AG09319 (cell line): Measurements from ENCODE around the gene KRT76.

ENCODE experiments used
- DNase-seq: peaks from one replicate; pipeline ENCODE4 v3.0.0-alpha.2; 2010; ENCODE audit warnings: low read depth; ENCODE audit errors: extremely low read depth
- TF ChIP-seq, protein P1 (sequence below): IDR thresholded peaks from 2 replicates; pipeline ENCODE4 v1.5.1; 2011; ENCODE audit warnings: low read depth, mild to moderate bottlenecking, inconsistent platforms, low read length, moderate library complexity

The KRT76 gene

DNA sequence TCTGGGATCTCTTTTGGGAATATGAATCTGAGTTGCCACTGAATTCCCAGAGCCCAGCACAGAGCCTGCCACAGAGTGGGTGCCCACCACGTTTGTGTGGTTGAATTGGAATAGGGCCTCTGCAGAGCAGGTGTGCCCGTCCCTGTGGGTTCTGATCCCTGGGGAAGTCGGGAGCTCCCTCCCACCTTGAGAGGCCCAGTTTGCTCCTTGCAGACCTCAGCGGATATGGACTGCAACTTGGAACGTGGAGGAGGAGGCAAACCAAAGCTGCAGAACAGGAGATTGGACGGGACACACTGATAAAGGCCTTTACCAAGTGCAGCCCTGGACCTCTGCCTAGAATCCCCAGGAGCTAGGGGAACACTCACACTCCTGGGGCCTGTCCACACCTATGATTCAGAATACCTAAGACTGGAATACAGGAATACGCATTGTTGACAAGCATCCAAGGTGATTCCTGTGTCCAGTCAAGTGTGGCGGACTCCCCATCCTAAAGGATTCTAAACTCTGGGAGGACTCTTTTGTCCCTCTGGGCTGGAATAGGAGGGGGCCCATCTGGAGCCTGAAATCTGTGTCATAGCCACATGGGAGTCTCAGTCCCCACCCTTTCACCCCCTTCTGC, 2.4 kb downstream of the KRT76 start:
- TF ChIP-seq, protein P1, sequence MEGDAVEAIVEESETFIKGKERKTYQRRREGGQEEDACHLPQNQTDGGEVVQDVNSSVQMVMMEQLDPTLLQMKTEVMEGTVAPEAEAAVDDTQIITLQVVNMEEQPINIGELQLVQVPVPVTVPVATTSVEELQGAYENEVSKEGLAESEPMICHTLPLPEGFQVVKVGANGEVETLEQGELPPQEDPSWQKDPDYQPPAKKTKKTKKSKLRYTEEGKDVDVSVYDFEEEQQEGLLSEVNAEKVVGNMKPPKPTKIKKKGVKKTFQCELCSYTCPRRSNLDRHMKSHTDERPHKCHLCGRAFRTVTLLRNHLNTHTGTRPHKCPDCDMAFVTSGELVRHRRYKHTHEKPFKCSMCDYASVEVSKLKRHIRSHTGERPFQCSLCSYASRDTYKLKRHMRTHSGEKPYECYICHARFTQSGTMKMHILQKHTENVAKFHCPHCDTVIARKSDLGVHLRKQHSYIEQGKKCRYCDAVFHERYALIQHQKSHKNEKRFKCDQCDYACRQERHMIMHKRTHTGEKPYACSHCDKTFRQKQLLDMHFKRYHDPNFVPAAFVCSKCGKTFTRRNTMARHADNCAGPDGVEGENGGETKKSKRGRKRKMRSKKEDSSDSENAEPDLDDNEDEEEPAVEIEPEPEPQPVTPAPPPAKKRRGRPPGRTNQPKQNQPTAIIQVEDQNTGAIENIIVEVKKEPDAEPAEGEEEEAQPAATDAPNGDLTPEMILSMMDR = no peak
- no peak for DNase-seq

DNA sequence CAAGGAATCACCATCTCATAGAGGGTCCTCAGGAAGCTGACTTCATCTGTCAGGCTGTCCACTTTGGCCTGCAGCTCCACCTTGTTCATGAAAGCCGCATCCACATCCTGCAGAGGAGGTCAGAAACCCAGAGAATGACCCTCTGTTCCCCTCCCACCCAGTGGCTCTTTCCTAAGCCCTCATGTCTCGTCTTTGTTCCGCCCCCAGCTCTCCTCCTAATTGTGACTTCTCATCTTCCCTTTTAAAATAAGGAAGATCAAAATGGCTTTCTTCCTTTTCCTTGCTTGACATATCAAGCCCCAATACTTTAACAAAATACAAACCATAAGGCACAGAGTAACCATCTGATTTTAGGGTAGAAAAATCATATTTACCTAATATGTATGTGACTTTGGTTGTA, 4.4 kb downstream of the KRT76 start:
- DNase-seq = no peak
- TF ChIP-seq, protein P1 = no peak

DNA sequence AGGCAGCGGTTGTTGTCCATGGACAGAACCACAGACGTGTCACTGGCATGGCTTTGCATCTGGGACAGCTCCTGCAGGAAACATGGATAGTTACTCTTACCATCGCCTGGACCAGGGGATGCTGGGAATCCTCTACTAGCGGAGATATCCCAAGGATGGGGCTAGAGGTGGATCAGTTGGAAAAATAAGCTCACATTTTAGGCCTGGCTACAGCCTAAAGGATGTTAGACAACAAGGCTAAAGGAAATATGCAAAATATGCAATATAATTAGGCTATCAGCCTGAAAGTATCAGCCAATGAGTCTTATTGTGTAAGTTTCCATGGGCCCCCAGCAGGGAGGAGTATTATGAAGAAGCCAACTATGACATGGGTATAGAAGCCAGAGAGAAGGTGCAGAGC, 5.0 kb downstream of the KRT76 start:
- DNase-seq = no peak
- TF ChIP-seq, protein P1 = no peak

DNA sequence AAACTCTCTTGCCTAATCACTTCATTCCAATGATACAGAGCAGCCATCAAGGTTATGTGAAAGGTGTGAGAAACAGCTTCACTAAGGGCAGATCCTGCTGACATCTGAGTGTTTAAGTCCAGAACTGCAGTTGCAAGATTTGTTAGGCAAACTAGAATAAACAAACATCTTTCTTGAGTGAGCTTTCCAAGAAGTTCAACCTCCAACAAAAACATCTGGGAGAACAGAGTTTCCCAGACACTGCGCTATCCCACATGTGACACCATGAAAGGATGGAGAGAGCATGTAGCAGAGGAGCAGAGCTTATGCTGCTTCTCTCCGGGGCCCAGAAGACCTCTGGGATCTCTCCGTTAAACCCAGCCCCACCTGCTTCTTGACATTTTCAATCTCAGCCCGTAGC, 5.6 kb downstream of the KRT76 start:
- TF ChIP-seq, protein P1 = no peak
- no peak for DNase-seq

DNA sequence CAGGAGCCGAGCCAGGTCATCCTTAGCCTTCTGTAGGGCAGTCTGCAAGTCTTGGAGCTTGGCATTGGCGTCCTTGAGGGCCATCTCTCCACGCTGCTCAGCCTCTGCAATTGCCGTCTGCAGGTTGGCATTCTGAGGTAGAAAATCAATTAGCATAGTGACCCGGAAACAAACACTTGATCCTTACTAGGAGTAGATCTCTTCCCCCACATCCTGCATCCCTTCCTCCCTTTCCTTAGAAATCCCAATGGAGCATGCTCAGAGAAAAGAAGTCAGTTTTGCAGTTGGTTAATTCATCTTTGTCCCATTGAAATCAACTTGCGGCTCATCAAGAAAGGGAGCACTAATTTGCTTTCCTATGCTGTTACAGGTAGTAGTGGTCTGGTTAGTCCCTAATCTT, 6.1 kb downstream of the KRT76 start:
- TF ChIP-seq, protein P1 = no peak
- DNase-seq = no peak

DNA sequence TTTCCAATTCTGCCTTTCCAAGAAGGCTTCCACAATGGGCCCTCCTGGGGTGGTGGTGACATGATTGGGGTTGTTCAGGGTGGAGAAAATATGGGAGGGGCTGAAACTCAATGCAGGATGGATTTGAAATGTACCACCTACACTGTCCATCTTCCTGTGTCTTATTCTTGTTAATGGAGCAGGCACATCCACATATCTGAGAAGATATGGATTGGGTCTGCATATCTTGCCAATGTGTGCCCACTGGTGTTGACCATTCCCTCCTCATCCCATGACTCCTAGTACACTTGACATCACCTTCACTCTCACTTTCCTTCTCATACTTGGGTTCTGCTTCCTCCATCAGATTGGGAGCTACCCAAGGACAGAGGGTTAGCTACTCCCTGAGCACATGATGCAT, 7.2 kb downstream of the KRT76 start:
- no peak for DNase-seq
- TF ChIP-seq, protein P1 = no peak

DNA sequence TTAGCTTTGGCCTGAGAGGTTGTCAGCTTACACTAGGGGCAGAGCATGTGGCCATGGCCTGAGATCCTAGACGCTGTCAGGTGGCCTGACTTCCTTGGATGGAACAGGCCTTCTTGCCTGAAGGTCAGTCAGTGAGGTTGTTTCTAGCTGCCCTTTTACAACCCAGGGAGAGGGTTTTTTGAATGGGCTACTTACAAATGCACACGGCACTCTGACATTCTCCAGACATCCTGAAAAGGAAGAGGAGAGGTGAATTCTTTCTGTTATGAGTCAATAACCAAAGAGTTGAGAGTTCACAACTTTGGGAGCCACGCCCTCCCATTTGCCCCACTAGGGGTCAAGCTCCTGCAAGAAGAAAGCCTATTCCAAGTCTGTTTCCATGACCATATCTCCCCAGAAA, 7.8 kb downstream of the KRT76 start:
- DNase-seq = no peak
- TF ChIP-seq, protein P1 = no peak
